Trophoblast cell (in vitro differentiated cells and primary cell): ENCODE results near the gene MAST4.

ENCODE experiments used
- DNase-seq, 2 donors: peaks; one replicate each; pipeline ENCODE4 v3.0.0-alpha.2; 2016
- H2AFZ ChIP-seq: 2 replicates; pipeline ENCODE4 v1.6.1; 2013; ENCODE audit warnings: low read length, moderate library complexity, mild to moderate bottlenecking; ENCODE audit not compliant: insufficient read depth, poor library complexity
- H2AK5ac ChIP-seq: 2 replicates; pipeline ENCODE4 v1.6.1; 2013; ENCODE audit warnings: mild to moderate bottlenecking, low read length
- H2BK120ac ChIP-seq: 2 replicates; pipeline ENCODE4 v1.6.1; 2013; ENCODE audit warnings: low read length, mild to moderate bottlenecking, moderate library complexity; ENCODE audit not compliant: insufficient read depth, poor library complexity
- H2BK12ac ChIP-seq: 2 replicates; pipeline ENCODE4 v1.6.1; 2013; ENCODE audit warnings: mild to moderate bottlenecking, low read length, moderate library complexity
- H2BK5ac ChIP-seq: 2 replicates; pipeline ENCODE4 v1.6.1; 2013; ENCODE audit warnings: low read length, low read depth, moderate library complexity, mild to moderate bottlenecking; ENCODE audit not compliant: poor library complexity
- H3K14ac ChIP-seq: 2 replicates; pipeline ENCODE4 v1.6.1; 2013; ENCODE audit warnings: mild to moderate bottlenecking, low read length
- H3K18ac ChIP-seq: 2 replicates; pipeline ENCODE4 v1.6.1; 2013; ENCODE audit warnings: mild to moderate bottlenecking, low read length
- H3K23ac ChIP-seq: 2 replicates; pipeline ENCODE4 v1.6.1; 2013; ENCODE audit warnings: low read length
- H3K27ac ChIP-seq: 2 replicates; pipeline ENCODE4 v1.5.1; 2013; ENCODE audit warnings: low read depth, mild to moderate bottlenecking, inconsistent platforms, low read length, moderate library complexity
- H3K27me3 ChIP-seq: 2 replicates; pipeline ENCODE4 v1.6.1; 2013; ENCODE audit warnings: inconsistent platforms, mild to moderate bottlenecking, low read length, moderate library complexity; ENCODE audit not compliant: insufficient read depth
- H3K36me3 ChIP-seq, 2 experiments: 1 replicate in 1 of 2; 2 replicates in 1 of 2; pipeline ENCODE4 v1.6.1; 2013; ENCODE audit warnings: low read length in 2 of 2, mild to moderate bottlenecking in 2 of 2, moderate library complexity in 1 of 2; ENCODE audit not compliant: insufficient read depth in 2 of 2, control insufficient read depth in 1 of 2
- H3K4ac ChIP-seq: 2 replicates; pipeline ENCODE4 v1.6.1; 2013; ENCODE audit warnings: low read depth, mild to moderate bottlenecking, low read length, moderate library complexity
- H3K4me1 ChIP-seq, 2 experiments: 1 replicate in 1 of 2; 2 replicates in 1 of 2; pipeline ENCODE4 v1.6.1; 2013; ENCODE audit warnings: low read length in 2 of 2, mild to moderate bottlenecking in 2 of 2, moderate library complexity in 1 of 2; ENCODE audit not compliant: insufficient read depth in 2 of 2, control insufficient read depth in 1 of 2
- H3K4me2 ChIP-seq: 2 replicates; pipeline ENCODE4 v1.6.1; 2013; ENCODE audit warnings: inconsistent platforms, mild to moderate bottlenecking, low read length, moderate library complexity
- H3K4me3 ChIP-seq: 2 replicates; pipeline ENCODE4 v1.5.1; 2013; ENCODE audit warnings: mild to moderate bottlenecking, low read depth, low read length, inconsistent platforms
- H3K79me1 ChIP-seq: one replicate; pipeline ENCODE4 v1.6.1; 2013; ENCODE audit warnings: low read length
- H3K79me2 ChIP-seq: 2 replicates; pipeline ENCODE4 v1.6.1; 2013; ENCODE audit warnings: low read length, mild to moderate bottlenecking; ENCODE audit not compliant: control insufficient read depth, insufficient read depth, poor library complexity
- H3K9ac ChIP-seq: 2 replicates; pipeline ENCODE4 v1.6.1; 2013; ENCODE audit warnings: mild to moderate bottlenecking, low read length
- H3K9me3 ChIP-seq: 2 replicates; pipeline ENCODE4 v1.6.1; 2013; ENCODE audit warnings: low read depth, mild to moderate bottlenecking, control low read depth, inconsistent platforms, low read length; ENCODE audit not compliant: insufficient read depth
- H4K12ac ChIP-seq: 2 replicates; pipeline ENCODE4 v1.6.1; 2013; ENCODE audit warnings: low read depth, mild to moderate bottlenecking, low read length, moderate library complexity
- H4K8ac ChIP-seq: 2 replicates; pipeline ENCODE4 v1.6.1; 2013; ENCODE audit warnings: low read depth, mild to moderate bottlenecking, low read length, moderate library complexity
- H4K91ac ChIP-seq: one replicate; pipeline ENCODE4 v1.6.1; 2013; ENCODE audit warnings: low read depth, mild to moderate bottlenecking, low read length, moderate library complexity
- WGBS: extraction: QIAGEN DNeasy Blood & Tissue Kit; methylation state at CpG from one replicate; pipeline ENCODE4 v1.1.7; 2013; ENCODE audit warnings: missing lambda C conversion rate; ENCODE audit not compliant: insufficient read length, insufficient coverage; ENCODE audit errors: extremely low coverage; 5-methylcytosine and 5-hydroxymethylcytosine counted together

Gene MAST4

DNA sequence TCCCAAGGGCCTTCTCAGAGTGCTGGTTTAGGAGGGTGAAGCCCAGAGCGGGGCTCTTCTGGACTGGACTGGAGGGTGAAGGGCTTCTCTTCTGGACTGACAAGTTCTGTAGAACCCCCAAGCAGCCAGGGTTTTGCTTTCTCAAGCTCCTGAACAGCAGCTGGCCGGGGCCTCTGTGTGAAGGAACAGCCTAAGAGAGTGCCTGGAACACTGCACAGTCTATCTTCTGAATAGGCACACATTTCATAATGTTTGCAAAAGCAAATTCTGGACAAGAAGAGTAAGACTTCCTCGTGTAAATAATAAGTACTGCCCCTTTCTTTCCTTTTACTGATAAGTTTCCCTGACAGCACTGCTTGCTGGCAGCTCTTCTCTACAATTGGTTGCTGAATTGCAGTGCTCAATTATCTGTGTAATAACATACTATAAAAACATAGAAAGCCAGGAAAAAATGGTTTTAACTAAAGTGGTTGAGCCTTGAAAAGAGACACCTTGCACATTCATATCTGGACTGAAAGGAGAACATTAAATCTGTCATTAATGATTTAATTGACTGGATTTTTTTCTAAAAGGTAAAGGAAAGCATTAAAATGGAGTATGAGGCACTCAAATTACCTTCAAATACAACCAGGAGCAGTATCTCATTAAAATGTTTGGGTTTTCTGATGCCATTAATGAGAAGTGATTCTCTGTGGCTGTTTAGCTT, 20.5 kb downstream of the MAST4 start:
- Histone ChIP-seq H3K36me3 (no peaks in the 10 kb centered on the region), H3K27ac (no peak overlapping the region), H2BK12ac (no peak overlapping the region), H2AK5ac (no peak overlapping the region), H2AFZ (no peak overlapping the region), H3K79me2 (no peaks in the 10 kb centered on the region), H3K4me1 (peaks cover 2% of the 10 kb centered on the region in 2 experiments), H3K23ac (no peak overlapping the region), H3K27me3 (no peaks in the 10 kb centered on the region), H3K14ac (no peak overlapping the region), H4K91ac (no peak overlapping the region), H3K4me2 (no peak overlapping the region), H3K79me1 (no peaks in the 10 kb centered on the region), H3K18ac (no peak overlapping the region), H3K4ac (no peak overlapping the region), H3K4me3 (no peak overlapping the region), H4K8ac (no peak overlapping the region), H2BK120ac (no peak overlapping the region), H3K9ac (no peak overlapping the region), H3K9me3 (no peaks in the 10 kb centered on the region), H4K12ac (no peak overlapping the region), H2BK5ac (no peak overlapping the region)
- no peak for DNase-seq
- WGBS = no CpG with 5 or more reads among the region's 3 CpGs

- H3K23ac ChIP-seq = no peak overlapping the region
- no peak overlapping the region for H3K9ac ChIP-seq
- no peak overlapping the region for H3K4me3 ChIP-seq
- no peak overlapping the region for H4K12ac ChIP-seq
- no peak overlapping the region for H2AK5ac ChIP-seq
- no peak overlapping the region for H2BK5ac ChIP-seq
- no peak overlapping the region for H3K18ac ChIP-seq
- H3K27ac ChIP-seq = no peak overlapping the region
- H2AFZ ChIP-seq = no peak overlapping the region
- no peaks in the 10 kb centered on the region for H3K27me3 ChIP-seq
- H3K14ac ChIP-seq = no peak overlapping the region
- no peaks in the 10 kb centered on the region for H3K9me3 ChIP-seq
- no peaks in the 10 kb centered on the region for H3K79me1 ChIP-seq
- H3K36me3 ChIP-seq = no peaks in the 10 kb centered on the region
- no peak overlapping the region for H3K4ac ChIP-seq
- H3K4me1 ChIP-seq = peaks cover 3 to 4% of the 10 kb centered on the region in 2 experiments
- no peak overlapping the region for H2BK12ac ChIP-seq
- H2BK120ac ChIP-seq = no peak overlapping the region
- WGBS = no CpG with 5 or more reads among the region's 6 CpGs
- H4K8ac ChIP-seq = no peak overlapping the region
- DNase-seq = no peak
- no peaks in the 10 kb centered on the region for H3K79me2 ChIP-seq
- H4K91ac ChIP-seq = no peak overlapping the region
- no peak overlapping the region for H3K4me2 ChIP-seq
Observed at GRCh38 chr5:66617226-66617861, 21.2 kb downstream of the MAST4 start.

DNA sequence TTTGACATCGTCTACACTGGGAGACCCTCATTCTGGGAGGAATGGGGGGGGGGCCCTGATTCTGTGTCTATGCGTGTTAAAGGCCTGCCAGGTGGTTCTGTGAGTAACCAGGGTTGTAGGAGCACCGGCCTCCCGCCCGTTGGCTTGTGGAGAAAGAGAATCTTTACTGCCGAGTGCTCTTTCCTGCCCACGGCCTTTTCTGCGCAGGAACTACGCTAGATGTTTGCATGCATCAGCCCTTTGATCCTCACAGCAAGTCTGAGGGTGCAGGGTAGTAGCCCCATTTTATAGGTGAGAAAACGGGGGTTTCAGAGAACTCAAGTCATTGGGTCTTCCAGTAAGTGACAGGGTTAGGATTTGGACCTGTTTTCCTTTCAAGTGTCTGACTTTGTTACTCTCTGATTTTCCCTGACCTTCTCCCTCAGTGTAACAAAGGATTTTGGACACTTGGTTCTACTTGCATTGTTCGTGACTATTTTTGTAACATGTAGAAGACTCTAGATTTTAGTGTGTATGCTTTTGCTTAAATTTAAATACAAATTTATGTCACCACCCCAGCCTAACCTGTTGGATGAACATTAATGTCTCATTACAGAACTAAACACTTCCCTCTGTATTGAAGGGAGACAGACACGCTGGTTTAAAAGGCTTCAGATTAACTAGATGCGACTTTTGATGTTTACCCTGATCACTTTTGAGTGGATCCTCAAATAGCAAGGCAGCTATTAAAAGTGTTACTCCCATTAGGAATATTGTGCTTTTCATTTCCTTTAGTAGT, 22.0 kb downstream of the MAST4 start:
- Histone ChIP-seq H3K18ac (no peak overlapping the region), H3K9ac (no peak overlapping the region), H2AK5ac (no peak overlapping the region), H3K79me2 (no peaks in the 10 kb centered on the region), H3K4me1 (peaks cover 3 to 7% of the 10 kb centered on the region in 2 experiments), H3K23ac (no peak overlapping the region), H3K79me1 (no peaks in the 10 kb centered on the region), H3K27me3 (no peaks in the 10 kb centered on the region), H2BK5ac (no peak overlapping the region), H4K8ac (no peak overlapping the region), H2AFZ (no peak overlapping the region), H2BK12ac (no peak overlapping the region), H3K27ac (no peak overlapping the region), H3K4me3 (no peak overlapping the region), H2BK120ac (no peak overlapping the region), H3K4ac (no peak overlapping the region), H3K14ac (no peak overlapping the region), H4K12ac (no peak overlapping the region), H3K36me3 (no peaks in the 10 kb centered on the region), H3K9me3 (no peaks in the 10 kb centered on the region), H4K91ac (no peak overlapping the region), H3K4me2 (no peak overlapping the region)
- DNase-seq = no peak
- WGBS = no CpG with 5 or more reads among the region's 13 CpGs

GRCh38 chr5:66620711-66621110, 24.5 kb downstream of the MAST4 start:
- Histone ChIP-seq H3K9me3 (no peaks in the 10 kb centered on the region), H3K4me2 (no peak overlapping the region), H3K9ac (no peak overlapping the region), H3K79me2 (no peaks in the 10 kb centered on the region), H3K23ac (no peak overlapping the region), H4K12ac (no peak overlapping the region), H3K4me3 (no peak overlapping the region), H2AK5ac (no peak overlapping the region), H3K27ac (no peak overlapping the region), H3K14ac (no peak overlapping the region), H2AFZ (no peak overlapping the region), H3K4ac (no peak overlapping the region), H2BK120ac (no peak overlapping the region), H3K18ac (no peak overlapping the region), H3K4me1 (peaks cover 3 to 7% of the 10 kb centered on the region in 2 experiments), H3K79me1 (no peaks in the 10 kb centered on the region), H2BK5ac (no peak overlapping the region), H4K8ac (no peak overlapping the region), H3K36me3 (no peaks in the 10 kb centered on the region), H4K91ac (no peak overlapping the region), H3K27me3 (no peaks in the 10 kb centered on the region), H2BK12ac (no peak overlapping the region)
- whole genome bisulfite sequencing = no CpG with 5 or more reads among the region's 1 CpG
- DNase-seq = no peak
